ENCODE results near the gene ACTMAP.

GRCh38 chr19:40752257-40752781 is 2.0 kb upstream of the ACTMAP start:
- TF ChIP-seq POLR2AphosphoS5 (IDR thresholded peaks at IDR 0.05), result no peak
- no peak for TF ChIP-seq POLR2A (IDR thresholded peaks at IDR 0.05)
- no peak for TF ChIP-seq EP300 (IDR thresholded peaks at IDR 0.05)
- TF ChIP-seq CTCF (IDR thresholded peaks at IDR 0.05), result no peak

Measured in sigmoid colon (tissue), 4 donors.